ENCODE results near the gene CLEC2A. TPM values are rescaled to one million over a fixed set of nuclear protein-coding genes. Genes with fewer than 3 reads are reported as not detected.
A peak's percentile ranks its signal among the peaks of the same experiment; 100 is the strongest.

CLEC2A gene, protein sequence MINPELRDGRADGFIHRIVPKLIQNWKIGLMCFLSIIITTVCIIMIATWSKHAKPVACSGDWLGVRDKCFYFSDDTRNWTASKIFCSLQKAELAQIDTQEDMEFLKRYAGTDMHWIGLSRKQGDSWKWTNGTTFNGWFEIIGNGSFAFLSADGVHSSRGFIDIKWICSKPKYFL
- total RNA-seq (2021; ENCODE audit: unreplicated experiment), result not detected
- polyA plus RNA-seq (2012), result not detected in 2 replicates
- Bru-seq, nascent RNA, result not detected
- not detected for BruChase-seq, experiment 1, labeled RNA remaining after a 6-hour chase
- percentile 5 among the genes with signal in this experiment for BruChase-seq, experiment 2, labeled RNA remaining after a 2-hour chase
- long read RNA-seq, result 0 reads

DNA sequence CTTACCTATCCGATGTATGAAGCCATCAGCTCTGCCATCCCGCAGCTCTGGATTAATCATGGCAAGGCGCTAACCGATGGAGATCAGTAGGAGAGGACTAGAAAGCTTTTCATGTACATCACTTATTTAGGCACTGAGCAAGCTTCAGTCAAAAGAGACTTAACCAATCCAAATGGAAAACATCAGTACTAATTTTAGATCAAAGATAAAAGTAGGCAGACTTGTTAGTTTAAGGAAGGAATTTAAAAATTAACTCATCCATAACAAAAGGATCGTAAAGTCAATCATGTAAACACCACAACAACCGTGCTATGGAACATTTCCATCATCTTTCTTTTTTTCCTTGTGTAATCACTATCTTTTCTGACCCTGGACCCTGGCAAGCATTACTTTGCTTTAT lies at the start of gene CLEC2A:
Gene CLEC2A (minus strand): TSS at position 101 of the 400 bp plus-strand sequence. CDS start 41 bp downstream, at position 60.
- Histone ChIP-seq H4K20me1 (ENCODE audit: insufficient read depth) (no peaks in the 10 kb centered on the region), H3K9ac (ENCODE audit: low read length) (no peak within 1 kb of the TSS), H3K27ac (ENCODE audit: low read depth, low read length) (no peak within 1 kb of the TSS), H3K4me3 (replicated peaks in 1 of 2; ENCODE audit: low read depth in 1 of 2, low read length in 2 of 2) (no peak within 1 kb of the TSS), H3K9me3 (ENCODE audit: control insufficient read depth in 1 of 2, insufficient read depth in 1 of 2, low read depth in 1 of 2, low read length in 2 of 2) (no peaks in the 10 kb centered on the region), H3K4me1 (ENCODE audit: control insufficient read depth in 1 of 2, insufficient read depth in 2 of 2, low read length in 2 of 2) (no peaks in the 10 kb centered on the region), H3K4me2 (ENCODE audit: low read length) (no peak within 1 kb of the TSS), H3K9me2 (ENCODE audit: insufficient read depth) (no peaks in the 10 kb centered on the region), H3K36me3 (ENCODE audit: control insufficient read depth in 1 of 2, insufficient read depth in 2 of 2, low read length in 2 of 2) (no peaks in the 10 kb centered on the region), H3K27me3 (ENCODE audit: insufficient read depth, low read length) (peaks cover 29% of the 10 kb centered on the region), H2AFZ (ENCODE audit: low read depth, low read length, poor library complexity, severe bottlenecking) (no peak within 1 kb of the TSS), H3K79me2 (ENCODE audit: insufficient read depth, low read length) (no peaks in the 10 kb centered on the region)
- BruUV-seq (replicated peaks), result no TSS peak
- intact Hi-C loops (cut with micrococcal nuclease), result no loop called here
- ChIA-PET POLR2A (no interaction called here), CTCF (interaction anchor here (1.1 to 1.5 kb wide), 2 partner anchors 8 to 10 kb away, joined by 3 to 5 read pairs; no protein-coding TSS in a partner anchor), RAD21 (ENCODE audit: low non-redundant PET in 1 of 2, low total read pairs in 2 of 2, uncharacterized antibody in 2 of 2, unreplicated experiment in 2 of 2) (no interaction called here)
- DNase-seq (ENCODE audit: low read depth, low spot score) (no peak), ATAC-seq (no peak)
- TF ChIP-seq EGR1 (IDR thresholded peaks at IDR 0.05; ENCODE audit: low read depth) (no peak), RAD21 (IDR thresholded peaks at IDR 0.05; ENCODE audit: low read depth) (no peak), ZFX (IDR thresholded peaks at IDR 0.05) (no peak), POLR2AphosphoS5 (IDR thresholded peaks at IDR 0.05; ENCODE audit: low read depth, low read length) (no peak), SIN3A (IDR thresholded peaks at IDR 0.05; ENCODE audit: low read depth) (no peak), POLR2A (IDR thresholded peaks at IDR 0.05; ENCODE audit: borderline replicate concordance, extremely low read depth, insufficient read depth, insufficient read length) (no peak)

DNA sequence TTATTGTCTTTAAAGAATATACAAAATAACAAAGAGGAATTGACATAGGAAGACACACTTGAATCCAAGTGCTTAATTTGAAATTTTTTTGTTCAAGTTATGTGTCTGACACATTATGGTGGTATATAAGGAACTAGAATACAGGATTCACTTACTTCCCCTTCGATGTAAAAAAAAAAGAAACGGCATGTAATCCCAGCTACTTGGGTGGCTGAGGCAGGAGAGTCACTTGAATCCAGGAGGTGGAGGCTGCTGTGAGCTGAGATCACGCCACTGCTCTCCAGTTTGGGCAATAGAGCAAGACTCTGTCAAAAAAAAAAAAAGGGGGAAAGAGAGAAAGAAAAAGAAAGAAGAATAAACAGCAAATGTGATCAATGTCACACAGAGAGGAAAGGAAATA lies 48.0 kb upstream of the CLEC2A start:
- Histone ChIP-seq H3K4me3 (replicated peaks in 1 of 2; ENCODE audit: low read depth in 1 of 2, low read length in 2 of 2) (no peak overlapping the region), H3K9ac (ENCODE audit: low read length) (no peak overlapping the region), H3K27me3 (ENCODE audit: insufficient read depth, low read length) (peaks cover 31% of the 10 kb centered on the region), H3K4me1 (ENCODE audit: control insufficient read depth in 1 of 2, insufficient read depth in 2 of 2, low read length in 2 of 2) (no peaks in the 10 kb centered on the region), H4K20me1 (ENCODE audit: insufficient read depth) (no peaks in the 10 kb centered on the region), H3K27ac (ENCODE audit: low read depth, low read length) (no peak overlapping the region), H3K9me3 (ENCODE audit: control insufficient read depth in 1 of 2, insufficient read depth in 1 of 2, low read depth in 1 of 2, low read length in 2 of 2) (no peaks in the 10 kb centered on the region), H3K4me2 (ENCODE audit: low read length) (no peak overlapping the region), H3K36me3 (ENCODE audit: control insufficient read depth in 1 of 2, insufficient read depth in 2 of 2, low read length in 2 of 2) (no peaks in the 10 kb centered on the region), H3K79me2 (ENCODE audit: insufficient read depth, low read length) (no peaks in the 10 kb centered on the region), H2AFZ (ENCODE audit: low read depth, low read length, poor library complexity, severe bottlenecking) (no peak overlapping the region), H3K9me2 (ENCODE audit: insufficient read depth) (no peaks in the 10 kb centered on the region)
- TF ChIP-seq, protein P1, sequence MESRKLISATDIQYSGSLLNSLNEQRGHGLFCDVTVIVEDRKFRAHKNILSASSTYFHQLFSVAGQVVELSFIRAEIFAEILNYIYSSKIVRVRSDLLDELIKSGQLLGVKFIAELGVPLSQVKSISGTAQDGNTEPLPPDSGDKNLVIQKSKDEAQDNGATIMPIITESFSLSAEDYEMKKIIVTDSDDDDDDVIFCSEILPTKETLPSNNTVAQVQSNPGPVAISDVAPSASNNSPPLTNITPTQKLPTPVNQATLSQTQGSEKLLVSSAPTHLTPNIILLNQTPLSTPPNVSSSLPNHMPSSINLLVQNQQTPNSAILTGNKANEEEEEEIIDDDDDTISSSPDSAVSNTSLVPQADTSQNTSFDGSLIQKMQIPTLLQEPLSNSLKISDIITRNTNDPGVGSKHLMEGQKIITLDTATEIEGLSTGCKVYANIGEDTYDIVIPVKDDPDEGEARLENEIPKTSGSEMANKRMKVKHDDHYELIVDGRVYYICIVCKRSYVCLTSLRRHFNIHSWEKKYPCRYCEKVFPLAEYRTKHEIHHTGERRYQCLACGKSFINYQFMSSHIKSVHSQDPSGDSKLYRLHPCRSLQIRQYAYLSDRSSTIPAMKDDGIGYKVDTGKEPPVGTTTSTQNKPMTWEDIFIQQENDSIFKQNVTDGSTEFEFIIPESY (IDR thresholded peaks at IDR 0.05; ENCODE audit: extremely low read depth, insufficient replicate concordance, low read length), result no peak
- TF ChIP-seq EZH2phosphoT487 (IDR thresholded peaks at IDR 0.05; ENCODE audit: borderline replicate concordance), result no peak
- TF ChIP-seq CBX3 (IDR thresholded peaks at IDR 0.05; ENCODE audit: low read depth), result no peak
- TF ChIP-seq YY1 (IDR thresholded peaks at IDR 0.05; ENCODE audit: extremely low read depth, insufficient replicate concordance, low read depth, low read length), result no peak
- TF ChIP-seq CEBPB (IDR thresholded peaks at IDR 0.05; ENCODE audit: low read depth), result no peak
- TF ChIP-seq FOSL1 (IDR thresholded peaks at IDR 0.05; ENCODE audit: low read depth), result no peak
- TF ChIP-seq ZFX (IDR thresholded peaks at IDR 0.05), result no peak
- TF ChIP-seq, protein P2, sequence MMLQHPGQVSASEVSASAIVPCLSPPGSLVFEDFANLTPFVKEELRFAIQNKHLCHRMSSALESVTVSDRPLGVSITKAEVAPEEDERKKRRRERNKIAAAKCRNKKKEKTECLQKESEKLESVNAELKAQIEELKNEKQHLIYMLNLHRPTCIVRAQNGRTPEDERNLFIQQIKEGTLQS (IDR thresholded peaks at IDR 0.05), result no peak
- no peak for TF ChIP-seq ELF1 (IDR thresholded peaks at IDR 0.05; ENCODE audit: borderline replicate concordance, low read depth)
- no peak for TF ChIP-seq EGR1 (IDR thresholded peaks at IDR 0.05; ENCODE audit: low read depth)
- no peak for TF ChIP-seq SRF (IDR thresholded peaks at IDR 0.05; ENCODE audit: low read depth)
- ChIA-PET CTCF (no interaction called here), POLR2A (no interaction called here), RAD21 (ENCODE audit: low non-redundant PET in 1 of 2, low total read pairs in 2 of 2, uncharacterized antibody in 2 of 2, unreplicated experiment in 2 of 2) (no interaction called here)
- no peak for DNase-seq (ENCODE audit: low read depth, low spot score)
- intact Hi-C loops (cut with micrococcal nuclease), result no loop called here
- no TSS peak for BruUV-seq (replicated peaks)
- ATAC-seq, result no peak
